Activated CD4-positive, CD25-positive, alpha-beta regulatory T cell (primary cell): ENCODE measurements around the gene ARMC8.

Experiments
- DNase-seq, 4 experiments: peaks; one replicate each; lab custom pipeline; 2025; lab: John Stamatoyannopoulos, UW

Gene ARMC8

DNA sequence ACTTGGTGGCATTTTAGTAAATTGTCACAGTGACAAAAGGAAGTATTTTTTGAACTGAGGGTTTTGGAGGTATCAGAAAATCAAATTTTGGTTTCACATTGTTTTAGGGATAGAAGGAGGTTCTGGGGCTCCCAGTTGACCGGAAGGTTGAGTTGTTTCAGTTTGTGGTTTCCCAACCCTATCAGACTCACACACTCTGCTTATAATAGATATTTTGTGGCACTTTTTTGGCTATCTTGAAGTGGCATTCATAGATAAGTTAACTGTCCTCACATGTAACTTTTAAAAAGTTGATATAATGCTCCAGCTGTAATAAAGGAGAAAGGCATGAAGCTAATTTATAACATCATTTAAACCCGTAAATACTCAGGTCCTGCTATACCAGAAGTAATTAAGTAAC, 12.8 kb downstream of the ARMC8 start:
- no peak for DNase-seq

DNA sequence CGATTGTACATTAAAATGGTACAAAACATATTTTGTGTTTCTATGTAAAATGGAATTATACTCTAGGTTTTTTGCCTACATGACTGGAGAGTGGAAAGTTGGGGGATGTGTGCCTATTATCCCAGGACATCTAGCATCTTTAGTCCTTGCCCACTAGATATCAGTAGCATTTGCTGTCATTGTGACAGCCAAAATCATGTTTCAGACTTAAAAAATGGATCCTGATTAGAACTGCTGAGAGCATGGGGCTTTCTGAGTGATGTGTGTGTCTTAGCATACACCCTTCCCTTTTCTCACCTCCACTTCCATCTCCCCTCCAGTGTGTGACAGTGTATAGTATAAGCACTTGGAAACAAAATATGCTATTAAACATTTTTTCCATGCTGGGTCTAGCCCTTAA, 13.3 kb downstream of the ARMC8 start:
- DNase-seq = no peak

DNA sequence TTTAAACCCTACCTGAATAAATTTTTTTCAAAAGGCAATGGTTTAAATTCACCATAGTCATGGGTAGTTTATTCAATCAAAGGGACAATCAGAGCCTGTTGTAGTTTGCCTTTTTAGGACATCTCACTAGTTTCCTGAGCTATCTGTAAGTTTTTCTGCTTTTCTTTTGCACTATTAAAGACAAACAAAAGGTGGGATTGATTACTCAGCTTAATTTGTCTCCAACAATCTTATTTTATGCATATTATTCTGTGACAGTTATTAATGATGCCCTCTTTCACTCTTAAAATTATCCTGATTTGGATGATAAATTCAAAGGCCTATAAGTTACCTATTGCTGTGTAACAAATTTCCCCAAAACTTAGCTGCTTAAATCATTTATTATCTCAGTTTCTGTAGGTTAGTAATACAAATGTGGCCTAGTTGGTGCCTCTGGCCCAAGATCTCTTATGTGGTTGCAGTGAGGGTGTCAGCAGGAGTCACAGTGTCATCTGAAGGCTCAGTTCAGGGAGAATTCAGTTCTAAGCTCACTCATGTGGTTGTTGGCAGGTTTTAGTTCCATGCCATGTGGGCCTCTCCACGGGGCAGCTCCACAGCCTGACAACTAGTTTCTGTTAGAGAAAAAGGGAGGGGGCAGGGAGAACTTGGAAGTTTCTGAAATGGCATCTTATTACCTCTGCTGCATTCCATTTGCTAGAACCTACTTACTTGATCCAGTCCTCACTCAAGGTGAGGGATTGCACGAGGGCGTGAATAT, 16.0 kb downstream of the ARMC8 start:
- DNase-seq = no peak

GRCh38 chr3:138203938-138204337, 16.8 kb downstream of the ARMC8 start:
- DNase-seq = no peak

DNA sequence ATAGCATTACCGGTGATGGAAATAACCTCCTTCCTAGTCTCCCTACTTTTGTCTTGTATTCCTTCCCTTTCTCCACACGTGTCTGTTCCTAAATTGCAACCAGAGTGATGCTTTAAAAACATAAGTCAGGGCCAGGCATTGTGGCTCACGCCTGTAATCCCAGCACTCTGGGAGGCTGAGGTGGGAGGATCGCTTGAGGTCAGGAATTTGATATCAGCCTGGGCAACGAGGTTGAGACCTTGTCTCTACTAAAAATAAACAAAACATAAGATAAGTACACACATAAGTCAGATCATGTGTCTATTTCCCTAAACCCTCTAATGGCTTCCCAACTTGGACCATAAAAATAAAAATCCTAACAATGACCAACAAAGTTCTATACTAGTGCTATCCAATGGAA, 18.4 kb downstream of the ARMC8 start:
- DNase-seq = no peak

GRCh38 chr3:138206196-138206595, 19.1 kb downstream of the ARMC8 start:
- no peak for DNase-seq

GRCh38 chr3:138210528-138210927, 23.4 kb downstream of the ARMC8 start:
- DNase-seq = no peak

DNA sequence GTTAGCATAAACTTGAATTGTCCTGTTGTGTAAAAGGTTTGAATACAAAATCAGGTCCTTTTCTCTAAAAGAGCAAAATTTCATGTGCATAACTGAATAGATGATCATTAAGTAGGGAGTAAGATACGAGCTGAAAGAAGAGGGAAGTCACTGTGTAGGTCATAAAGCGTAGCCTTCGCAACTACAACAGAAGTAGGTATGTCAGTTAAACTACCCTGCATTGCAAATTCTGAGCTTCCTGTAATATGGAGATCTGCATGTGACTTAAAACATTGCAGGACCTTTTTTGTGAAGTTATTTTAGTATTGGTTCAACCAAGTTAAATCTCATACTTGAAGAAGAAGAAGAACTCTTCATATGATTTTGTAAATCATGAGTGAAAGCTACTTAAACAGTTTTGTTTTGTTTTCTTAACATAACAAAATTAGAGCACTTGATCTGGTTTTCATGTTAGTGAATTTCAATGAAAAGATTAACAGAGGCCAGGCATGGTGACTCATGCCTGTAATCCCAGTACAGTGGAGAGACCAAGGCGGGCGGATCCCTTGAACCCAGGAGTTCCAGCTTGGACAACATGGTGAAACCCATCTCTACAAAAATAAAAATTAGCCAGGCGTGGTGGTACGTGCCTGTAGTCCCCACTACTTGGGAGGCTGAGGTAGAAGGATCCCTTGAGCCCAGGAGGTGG, 26.4 kb downstream of the ARMC8 start:
- DNase-seq = no peak

- DNase-seq = no peak
These were observed 32.2 kb downstream of the ARMC8 start for GRCh38 chr3:138219255-138219654.

DNA sequence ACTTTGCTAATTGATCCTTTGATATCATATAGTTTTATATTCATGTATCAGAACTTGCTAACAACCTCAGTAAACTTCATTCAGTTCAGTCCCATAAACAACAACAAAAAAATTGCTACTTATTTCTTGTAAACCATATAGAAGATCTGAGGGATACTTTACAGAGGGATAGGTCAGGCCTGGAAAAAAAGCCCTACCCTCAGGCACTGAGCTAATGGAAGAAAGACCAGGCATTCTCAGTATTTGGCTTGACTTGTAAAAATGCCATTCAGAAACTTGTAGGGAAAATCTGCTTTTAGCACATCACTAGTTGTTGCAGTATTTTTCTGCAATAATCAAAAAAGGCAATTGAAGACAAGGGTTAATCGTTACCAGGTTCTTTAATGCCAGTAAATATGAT, 33.1 kb downstream of the ARMC8 start:
- no peak for DNase-seq

GRCh38 chr3:138220788-138221187, 33.7 kb downstream of the ARMC8 start:
- DNase-seq = no peak

DNA sequence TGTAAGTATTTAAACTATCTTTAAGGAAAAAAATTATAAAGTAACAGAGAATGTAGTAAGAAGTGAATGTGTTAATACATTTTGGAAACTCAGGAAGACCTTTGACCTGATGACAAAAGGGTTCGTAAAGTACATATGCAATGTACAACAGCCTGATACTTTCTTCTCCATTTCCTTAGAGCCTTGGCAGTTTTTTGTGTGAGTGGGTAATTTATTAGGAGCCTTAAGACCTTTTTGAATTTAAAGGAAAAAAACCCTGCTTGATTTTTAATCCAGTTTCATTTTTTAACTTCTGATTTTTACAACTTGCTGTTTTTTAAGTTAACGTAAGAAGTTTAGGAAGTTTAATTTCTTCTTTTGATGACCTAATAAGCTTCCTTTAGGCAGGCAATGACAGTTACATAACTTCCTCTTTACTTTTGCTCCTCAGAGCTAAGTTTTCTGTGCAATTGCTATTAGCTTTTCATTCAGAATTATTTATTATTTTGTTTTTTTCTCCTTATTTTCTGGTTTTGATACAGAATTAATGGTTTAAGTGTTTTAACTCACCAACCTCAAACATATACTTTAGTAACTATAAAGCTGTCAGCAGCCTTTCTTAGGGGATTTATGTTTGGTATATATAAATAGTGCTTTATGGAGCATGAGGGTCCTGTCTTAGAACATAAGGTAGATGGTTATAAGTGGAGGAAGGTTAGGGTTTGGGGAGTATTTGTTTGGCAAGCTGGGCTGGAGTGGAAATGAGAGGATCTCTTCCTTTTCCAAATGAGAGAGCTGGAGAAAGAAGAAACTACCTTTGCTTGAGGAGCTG, 35.2 kb downstream of the ARMC8 start:
- DNase-seq = no peak

GRCh38 chr3:138222942-138223287, 35.8 kb downstream of the ARMC8 start:
- DNase-seq = no peak

DNA sequence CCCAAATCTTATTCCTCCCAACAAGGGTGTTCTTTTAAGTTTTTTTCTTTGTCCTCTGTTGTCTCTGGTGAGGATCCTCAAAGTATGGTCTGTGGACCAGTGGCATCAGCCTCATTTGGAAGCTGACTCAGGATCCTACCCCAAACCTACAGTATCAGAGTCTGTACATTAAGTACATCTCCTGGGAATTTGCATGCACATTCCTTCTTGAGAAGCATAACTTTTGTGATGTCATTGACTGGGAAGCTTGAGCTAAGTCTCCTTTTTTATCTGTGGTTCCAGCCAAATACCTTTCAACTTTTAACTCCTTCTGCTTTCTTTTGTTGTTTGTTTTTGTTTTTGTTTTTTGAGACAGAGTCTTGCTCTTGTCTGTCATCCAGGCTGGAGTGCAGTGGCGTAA, 40.5 kb downstream of the ARMC8 start:
- no peak for DNase-seq

- DNase-seq = no peak
These were observed 43.4 kb downstream of the ARMC8 start for GRCh38 chr3:138230525-138230924.

DNA sequence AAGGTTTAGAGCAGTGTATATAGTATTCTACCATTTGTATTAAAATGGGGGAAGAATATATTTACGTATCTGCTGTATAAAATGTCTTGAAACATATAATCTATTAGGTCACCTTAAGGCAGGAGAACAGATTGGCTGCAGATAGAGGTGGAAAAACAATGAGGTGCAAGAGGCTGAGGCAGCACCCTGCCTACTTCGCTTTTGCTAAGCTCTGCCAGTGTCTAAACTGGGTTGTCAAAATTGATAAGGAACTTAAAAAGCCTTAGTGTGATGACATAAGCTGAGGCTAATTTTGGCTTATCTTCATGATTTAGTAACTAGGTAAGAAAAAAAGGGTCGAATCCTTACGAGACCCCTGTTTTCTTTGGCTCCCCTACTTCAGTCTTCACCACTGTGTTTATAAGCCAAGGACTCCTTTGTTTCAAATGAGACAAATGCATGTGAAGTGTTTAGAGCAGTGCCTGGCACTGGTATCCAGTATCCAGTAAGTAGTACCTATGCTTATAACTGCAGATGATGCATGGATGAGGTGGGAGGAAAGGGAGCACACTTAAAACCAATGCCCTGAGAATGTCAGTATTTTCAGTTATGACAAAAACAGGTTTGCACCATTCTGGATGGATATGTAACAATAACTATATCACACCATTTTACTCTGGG, 45.7 kb downstream of the ARMC8 start:
- DNase-seq = no peak

GRCh38 chr3:138234401-138235179, 47.5 kb downstream of the ARMC8 start:
- DNase-seq = no peak

DNA sequence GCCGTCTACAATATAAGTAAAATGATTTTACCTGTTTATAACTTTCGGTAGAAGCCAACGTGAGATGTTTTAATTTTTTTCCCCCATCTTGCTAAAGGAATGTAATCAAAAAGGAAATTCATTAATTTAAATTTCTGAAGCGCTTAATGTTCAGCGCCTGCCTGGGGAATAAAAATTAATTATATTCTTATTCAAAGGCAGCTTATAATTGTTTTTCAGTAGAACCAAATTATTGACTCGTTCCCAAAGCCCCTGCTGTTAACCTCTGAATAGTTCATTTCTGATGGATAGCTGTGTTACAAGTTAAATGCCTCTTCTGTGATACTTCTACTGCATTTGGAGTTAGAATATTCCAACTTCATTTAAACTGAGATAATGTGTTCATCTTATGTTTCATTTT, 51.6 kb downstream of the ARMC8 start:
- DNase-seq = no peak

DNA sequence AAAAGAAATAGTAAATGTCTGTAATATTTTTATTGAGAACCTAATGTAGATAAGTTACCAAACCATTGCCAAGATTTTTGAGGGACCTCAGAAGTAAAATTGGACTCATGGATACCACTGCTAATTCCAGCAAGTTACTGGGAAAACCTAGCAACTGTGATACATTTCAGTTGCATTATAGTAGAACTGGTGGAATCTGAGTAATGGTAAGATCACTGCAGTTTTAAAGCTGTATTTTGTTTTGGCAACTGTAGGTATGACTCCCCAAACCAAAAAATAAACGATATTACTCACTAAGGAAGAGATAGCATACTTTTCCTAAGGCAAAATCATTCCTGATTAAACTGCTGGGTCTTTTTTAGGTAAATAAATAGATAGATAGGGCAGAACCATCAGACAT, 54.0 kb downstream of the ARMC8 start:
- no peak for DNase-seq

DNA sequence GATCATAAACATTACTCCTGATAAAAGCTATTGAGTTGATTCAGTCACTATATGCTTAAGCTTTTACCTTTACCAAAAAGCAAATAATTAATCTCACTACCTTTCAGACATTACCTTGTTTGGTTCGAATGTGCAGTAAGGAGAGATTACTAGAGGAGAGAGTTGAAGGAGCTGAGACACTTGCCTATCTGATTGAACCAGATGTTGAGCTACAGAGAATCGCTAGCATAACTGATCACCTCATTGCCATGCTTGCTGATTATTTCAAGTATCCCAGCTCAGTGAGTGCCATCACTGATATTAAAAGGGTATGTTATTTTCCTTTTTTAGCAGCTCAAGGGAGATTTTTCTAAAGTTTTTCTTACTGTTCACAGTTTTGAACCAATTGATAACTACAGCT, 54.6 kb downstream of the ARMC8 start:
- no peak for DNase-seq

GRCh38 chr3:138242466-138242865, 55.4 kb downstream of the ARMC8 start:
- no peak for DNase-seq

DNA sequence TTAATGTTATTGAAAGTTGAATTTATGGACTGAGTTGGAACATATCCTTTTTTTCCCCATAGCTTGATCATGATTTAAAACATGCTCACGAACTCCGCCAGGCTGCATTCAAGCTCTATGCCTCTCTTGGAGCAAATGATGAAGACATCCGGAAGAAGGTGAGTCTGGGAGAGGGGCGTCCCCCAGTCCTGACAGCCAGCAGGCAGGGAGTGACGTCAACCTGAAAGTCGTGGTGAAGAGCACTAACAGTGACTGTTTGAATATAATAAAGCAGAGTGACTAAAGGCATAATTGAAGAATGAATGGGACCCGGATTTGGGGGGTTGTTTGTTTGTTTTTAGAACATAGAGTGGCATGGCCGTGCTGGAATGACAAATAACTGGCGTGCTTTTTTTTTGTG, 57.9 kb downstream of the ARMC8 start:
- DNase-seq = no peak
